NCI-H2029 treated with DMSO at 0.1 percent for 48 hours (cell line): ENCODE results near the gene BYSL.
"Not testable (repeated sequence)": the region's sequence is repeated elsewhere in the genome, so short reads cannot be mapped to it uniquely, and the experiment has no call there.

Source experiments
- DNase-seq: peaks from one replicate; lab custom pipeline; 2025; lab: John Stamatoyannopoulos, UW

The BYSL gene

GRCh38 chr6:41942067-41942851 lies 21.0 kb downstream of the BYSL start:
- no peak for DNase-seq

GRCh38 chr6:41942882-41943281 lies 21.6 kb downstream of the BYSL start:
- not testable (repeated sequence) for DNase-seq

- no peak for DNase-seq
Observed at GRCh38 chr6:41943456-41943855, 22.2 kb downstream of the BYSL start.

GRCh38 chr6:41947581-41948220 lies 26.4 kb downstream of the BYSL start:
- DNase-seq: no peak

- DNase-seq: no peak
Observed at GRCh38 chr6:41954668-41955067, 33.4 kb downstream of the BYSL start.

GRCh38 chr6:41955412-41955811 lies 34.1 kb downstream of the BYSL start:
- no peak for DNase-seq

GRCh38 chr6:41957117-41957516 lies 35.8 kb downstream of the BYSL start:
- DNase-seq: no peak

- no peak for DNase-seq
Observed at GRCh38 chr6:41958022-41958856, 36.9 kb downstream of the BYSL start.

- no peak for DNase-seq
Observed at GRCh38 chr6:41960028-41960427, 38.7 kb downstream of the BYSL start.

- DNase-seq: no peak
Observed at GRCh38 chr6:41963371-41963770, 42.1 kb downstream of the BYSL start.

- DNase-seq: no peak
Observed at GRCh38 chr6:41964201-41964887, 43.0 kb downstream of the BYSL start.

GRCh38 chr6:41965429-41966213 lies 44.3 kb downstream of the BYSL start:
- DNase-seq: no peak

- no peak for DNase-seq
Observed at GRCh38 chr6:41966214-41966920, 45.1 kb downstream of the BYSL start.

- no peak for DNase-seq
Observed at GRCh38 chr6:41966961-41967311, 45.6 kb downstream of the BYSL start.

- no peak for DNase-seq
Observed at GRCh38 chr6:41967312-41968287, 46.3 kb downstream of the BYSL start.

GRCh38 chr6:41970436-41970846 lies 49.1 kb downstream of the BYSL start:
- no peak for DNase-seq

GRCh38 chr6:41972826-41973225 lies 51.5 kb downstream of the BYSL start:
- no peak for DNase-seq

- DNase-seq: no peak
Observed at GRCh38 chr6:41974281-41974825, 53.1 kb downstream of the BYSL start.

GRCh38 chr6:41975276-41975675 lies 54.0 kb downstream of the BYSL start:
- DNase-seq: no peak
